HG02938 (cell line): ENCODE measurements around the gene ACSM4.
"Not testable (repeated sequence)": the region's sequence is repeated elsewhere in the genome, so short reads cannot be mapped to it uniquely, and the experiment has no call there.

ENCODE experiments used
- ATAC-seq: cut with Tn5 transposase; IDR thresholded peaks from one replicate; pipeline ENCODE4 v1.9.1; 2021; ENCODE audit warnings: mild to moderate bottlenecking, moderate library complexity; ENCODE audit not compliant: unreplicated experiment

The ACSM4 gene

GRCh38 chr12:7303772-7304171, at the start of gene ACSM4:
Gene ACSM4, plus strand, starts transcription at chr12:7304072. Its CDS starts 260 bp downstream, at chr12:7304332.
- ATAC-seq = no peak

- ATAC-seq = no peak
These were observed 44.8 kb upstream of the ACSM4 start for GRCh38 chr12:7259060-7259459.

GRCh38 chr12:7264538-7264937, 39.3 kb upstream of the ACSM4 start:
- ATAC-seq = no peak

GRCh38 chr12:7265251-7265650, 38.6 kb upstream of the ACSM4 start:
- ATAC-seq = no peak

GRCh38 chr12:7269273-7269672, 34.6 kb upstream of the ACSM4 start:
- no peak for ATAC-seq

GRCh38 chr12:7271893-7272514, 31.9 kb upstream of the ACSM4 start:
- ATAC-seq = no peak

GRCh38 chr12:7275482-7275881, 28.4 kb upstream of the ACSM4 start:
- not testable (repeated sequence) for ATAC-seq

- no peak for ATAC-seq
These were observed 21.0 kb upstream of the ACSM4 start for GRCh38 chr12:7282844-7283243.

GRCh38 chr12:7289743-7290142, 14.1 kb upstream of the ACSM4 start:
- no peak for ATAC-seq

GRCh38 chr12:7290588-7290987, 13.3 kb upstream of the ACSM4 start:
- ATAC-seq = not testable (repeated sequence)

- ATAC-seq = no peak
These were observed 11.6 kb upstream of the ACSM4 start for GRCh38 chr12:7292300-7292699.

GRCh38 chr12:7293670-7294069, 10.2 kb upstream of the ACSM4 start:
- ATAC-seq = no peak

GRCh38 chr12:7295529-7295928, 8.3 kb upstream of the ACSM4 start:
- no peak for ATAC-seq

GRCh38 chr12:7297865-7298264, 6.0 kb upstream of the ACSM4 start:
- no peak for ATAC-seq

- no peak for ATAC-seq
These were observed 1.4 kb upstream of the ACSM4 start for GRCh38 chr12:7302266-7302986.

GRCh38 chr12:7303230-7303629, 642 bp upstream of the ACSM4 start:
- ATAC-seq = no peak

- no peak for ATAC-seq
These were observed 584 bp downstream of the ACSM4 start for GRCh38 chr12:7304456-7304855.

GRCh38 chr12:7310070-7310469, 6.2 kb downstream of the ACSM4 start:
- ATAC-seq = no peak

GRCh38 chr12:7319930-7320329, 16.1 kb downstream of the ACSM4 start:
- no peak for ATAC-seq

GRCh38 chr12:7321624-7322023, 17.8 kb downstream of the ACSM4 start:
- ATAC-seq = no peak

GRCh38 chr12:7322599-7322998, 18.7 kb downstream of the ACSM4 start:
- ATAC-seq = no peak

GRCh38 chr12:7324176-7324575, 20.3 kb downstream of the ACSM4 start:
- ATAC-seq = no peak

- no peak for ATAC-seq
These were observed 24.0 kb downstream of the ACSM4 start for GRCh38 chr12:7327918-7328317.
